Measurements from ENCODE around the gene NUDT8.

GRCh38 chr11:67606093-67606491, 23.6 kb downstream of the NUDT8 start:
- no peak for TF ChIP-seq CTCF (IDR thresholded peaks at IDR 0.05)
- no peak for TF ChIP-seq POLR2A (IDR thresholded peaks at IDR 0.05)
